HCT116 (cell line): ENCODE measurements around the gene PIGM. TPM values are rescaled to one million over a fixed set of nuclear protein-coding genes. Genes with fewer than 3 reads are reported as not detected.

ENCODE experiments used
- ATAC-seq: fragments of 200-7000 bp; cut with Tn5 transposase; 2 replicates; pipeline ENCODE4 v1.9.1; 2020; ENCODE audit warnings: mild to moderate bottlenecking, moderate library complexity
- BruUV-seq: library from RNA; stranded (reverse); fragments of 400-500 nt; replicated peaks from 2 replicates; lab custom pipeline; 2021; lab: Mats Ljungman, UMichigan
- CTCF ChIA-PET: fragments of 300-600 bp; sonication (Branson Sonifier 250); formaldehyde crosslinking; loops from one replicate; lab custom pipeline; 2021; ENCODE audit warnings: antibody characterized with exemption; lab: Charles Lee
- POLR2A ChIA-PET: fragments of 300-600, 350-600 bp; sonication (Branson Sonifier 250); formaldehyde crosslinking; loops from one replicate; lab custom pipeline; 2021; ENCODE audit warnings: antibody characterized with exemption; lab: Charles Lee
- RAD21 ChIA-PET, 2 experiments: fragments of 300-600 bp; sonication (Branson Sonifier 250); formaldehyde crosslinking; loops; one replicate each; lab custom pipeline; 2023; ENCODE audit warnings: low total read pairs in 2 of 2; ENCODE audit not compliant: uncharacterized antibody in 2 of 2, unreplicated experiment in 2 of 2, low non-redundant PET in 1 of 2; lab: Charles Lee
- DNase-seq: peaks from one replicate; pipeline ENCODE4 v3.0.0-alpha.2; 2010; ENCODE audit warnings: low read depth, low spot score
- H2AFZ ChIP-seq: fragments of 200-600 bp; shearing (Covaris generic), sonication (generic); 2 replicates; pipeline ENCODE4 v1.6.1; 2017; ENCODE audit warnings: low read depth, mixed run types, mixed read lengths, antibody characterized with exemption, low read length; ENCODE audit not compliant: poor library complexity, severe bottlenecking
- H3K27ac ChIP-seq: 2 replicates; pipeline ENCODE4 v1.5.1; 2012; ENCODE audit warnings: low read depth, low read length
- H3K27me3 ChIP-seq: fragments of 200-600 bp; sonication (generic); 2 replicates; pipeline ENCODE4 v1.6.1; 2016; ENCODE audit warnings: mixed run types, low read length, mixed read lengths; ENCODE audit not compliant: insufficient read depth
- H3K36me3 ChIP-seq, 2 experiments: fragments of 200-500 bp in 1 of 2; fragments of 200-600 bp in 1 of 2; sonication (Bioruptor generic) in 1 of 2; sonication (generic) in 1 of 2; 2 replicates each; pipeline versions ENCODE4 v1.5.1 to v1.6.1; 2014 to 2016; ENCODE audit warnings: low read length in 2 of 2, inconsistent platforms in 1 of 2, mixed read lengths in 1 of 2, mixed run types in 1 of 2; ENCODE audit not compliant: insufficient read depth in 2 of 2, control insufficient read depth in 1 of 2
- H3K4me1 ChIP-seq, 2 experiments: fragments of 200-600 bp in 1 of 2; sonication (generic) in 1 of 2; 2 replicates each; pipeline versions ENCODE4 v1.5.1 to v1.6.1; 2012 to 2017; ENCODE audit warnings: low read length in 2 of 2, inconsistent platforms in 1 of 2, mild to moderate bottlenecking in 1 of 2, mixed read lengths in 1 of 2, mixed run types in 1 of 2, moderate library complexity in 1 of 2; ENCODE audit not compliant: insufficient read depth in 2 of 2, control insufficient read depth in 1 of 2
- H3K4me2 ChIP-seq: fragments of 200-600 bp; sonication (generic); 2 replicates; pipeline ENCODE4 v1.6.1; 2017; ENCODE audit warnings: mixed run types, low read length, mixed read lengths
- H3K4me3 ChIP-seq, 2 experiments: fragments of 200-600 bp in 1 of 2; sonication (generic) in 1 of 2; replicated peaks in 1 of 2; 2 replicates each; pipeline ENCODE4 v1.5.1; 2011 to 2016; ENCODE audit warnings: low read length in 2 of 2, control low read depth in 1 of 2, low read depth in 1 of 2, mild to moderate bottlenecking in 1 of 2, mixed read lengths in 1 of 2, mixed run types in 1 of 2
- H3K79me2 ChIP-seq: fragments of 200-600 bp; sonication (generic); 2 replicates; pipeline ENCODE4 v1.6.1; 2017; ENCODE audit warnings: mild to moderate bottlenecking, mixed run types, low read length, moderate library complexity, mixed read lengths; ENCODE audit not compliant: insufficient read depth
- H3K9ac ChIP-seq: fragments of 200-600 bp; sonication (generic); 2 replicates; pipeline ENCODE4 v1.6.1; 2016; ENCODE audit warnings: low read length, mixed read lengths
- H3K9me2 ChIP-seq: fragments of 200-600 bp; sonication (generic), shearing (Covaris generic); 2 replicates; pipeline ENCODE4 v1.6.1; 2017; ENCODE audit warnings: mixed run types, mild to moderate bottlenecking, moderate library complexity; ENCODE audit not compliant: insufficient read depth
- H3K9me3 ChIP-seq, 2 experiments: fragments of 200-500 bp in 1 of 2; fragments of 200-600 bp in 1 of 2; sonication (Bioruptor generic) in 1 of 2; sonication (generic) in 1 of 2; 2 replicates each; pipeline ENCODE4 v1.6.1; 2014 to 2017; ENCODE audit warnings: low read length in 2 of 2, mixed read lengths in 2 of 2, inconsistent platforms in 1 of 2, low read depth in 1 of 2, mild to moderate bottlenecking in 1 of 2, mixed run types in 1 of 2, moderate library complexity in 1 of 2; ENCODE audit not compliant: control insufficient read depth in 1 of 2, insufficient read depth in 1 of 2
- H4K20me1 ChIP-seq: fragments of 200-600 bp; sonication (generic), shearing (Covaris generic); 2 replicates; pipeline ENCODE4 v1.6.1; 2017; ENCODE audit warnings: mixed run types, mild to moderate bottlenecking, moderate library complexity; ENCODE audit not compliant: insufficient read depth
- EZH2phosphoT487 ChIP-seq: fragments of 200-600 bp; IDR thresholded peaks from 2 replicates; pipeline ENCODE4 v1.6.1; 2018; ENCODE audit warnings: antibody characterized with exemption, borderline replicate concordance
- FOSL1 ChIP-seq: IDR thresholded peaks from 2 replicates; pipeline ENCODE4 v1.6.1; 2012; ENCODE audit warnings: low read depth
- JUND ChIP-seq: IDR thresholded peaks from 2 replicates; pipeline ENCODE4 v1.6.1; 2012
- RAD21 ChIP-seq: IDR thresholded peaks from 2 replicates; pipeline ENCODE4 v1.6.1; 2012; ENCODE audit warnings: low read depth, mild to moderate bottlenecking
- SIN3A ChIP-seq: IDR thresholded peaks from 2 replicates; pipeline ENCODE4 v1.6.1; 2012; ENCODE audit warnings: low read depth
- TCF7L2 ChIP-seq: IDR thresholded peaks from 2 replicates; pipeline ENCODE4 v1.7.0; 2011; ENCODE audit warnings: borderline replicate concordance, inconsistent platforms; ENCODE audit not compliant: insufficient read depth, insufficient read length; ENCODE audit errors: extremely low read depth
- YY1 ChIP-seq: IDR thresholded peaks from 2 replicates; pipeline ENCODE4 v1.6.1; 2011; ENCODE audit warnings: low read length, low read depth, moderate library complexity, mild to moderate bottlenecking; ENCODE audit not compliant: insufficient replicate concordance; ENCODE audit errors: extremely low read depth
- ZNF274 ChIP-seq: fragments of 200-500 bp; sonication (Bioruptor generic); IDR thresholded peaks from 2 replicates; pipeline ENCODE4 v1.6.1; 2014; ENCODE audit warnings: mild to moderate bottlenecking, low read depth, low read length, inconsistent platforms
- intact Hi-C: fragments of 100-400 bp; cut with micrococcal nuclease; formaldehyde crosslinking; loops from 2 replicates; pipeline ENCODE4 v1.10.0; 2022
- total RNA-seq: library from RNA; stranded (reverse); gene quantifications from one replicate; pipeline ENCODE4 v1.2.1, GENCODE V29; 2021; ENCODE audit not compliant: unreplicated experiment
- TF ChIP-seq, protein P1 (sequence below): IDR thresholded peaks from 2 replicates; pipeline ENCODE4 v1.6.1; 2012; ENCODE audit warnings: low read depth

PIGM gene
- total RNA-seq, 1 experiment from 2014 or later, result 4.1 TPM

DNA sequence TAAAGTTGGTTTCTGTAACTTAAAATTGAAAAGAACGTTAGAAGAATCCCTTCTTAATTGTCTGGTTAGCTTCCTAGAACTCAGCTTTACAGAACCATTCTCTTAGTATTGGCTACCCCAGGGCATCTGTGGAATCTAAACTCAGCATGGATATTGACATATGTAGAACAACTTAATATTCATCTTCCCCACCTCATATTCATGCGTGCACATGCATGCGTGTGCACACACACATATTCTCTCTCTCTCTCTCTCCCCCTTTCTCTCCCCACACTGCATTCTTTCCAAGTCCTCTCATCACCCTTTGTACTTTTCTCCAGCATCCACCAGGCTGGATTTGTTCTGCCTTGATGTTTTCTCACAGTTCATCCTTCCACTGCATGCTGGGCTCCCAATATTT, 13.4 kb downstream of the PIGM start:
- Histone ChIP-seq H3K79me2 (no peaks in the 10 kb centered on the region), H3K9me2 (no peaks in the 10 kb centered on the region), H3K4me3 (no peak overlapping the region), H3K36me3 (no peaks in the 10 kb centered on the region), H3K9ac (no peak overlapping the region), H3K4me2 (no peak overlapping the region), H4K20me1 (no peaks in the 10 kb centered on the region), H3K9me3 (no peaks in the 10 kb centered on the region), H3K4me1 (peaks cover 0 to 6% of the 10 kb centered on the region in 2 experiments; a peak in 1 of 4 replicates)
- ChIA-PET RAD21 (no interaction called here), POLR2A (no interaction called here), CTCF (interaction anchor here (6.2 kb wide), 1 partner anchor 11 kb away, joined by 52 read pairs; no protein-coding TSS in a partner anchor)
- intact Hi-C loops, result no loop called here
- DNase-seq, result no peak
- no peak for ATAC-seq
- TF ChIP-seq YY1, result no peak
- TF ChIP-seq, all 23 proteins: peak for 0
- Histone ChIP-seq H2AFZ (no peak overlapping the region), H3K27me3 (no peaks in the 10 kb centered on the region), H3K27ac (no peak overlapping the region)
- no TSS peak for BruUV-seq

- no peak overlapping the region for H3K9ac ChIP-seq
- ChIA-PET RAD21 (no interaction called here), CTCF (interaction anchor here (6.2 kb wide), 1 partner anchor 10 kb away, joined by 52 read pairs; no protein-coding TSS in a partner anchor), POLR2A (no interaction called here)
- DNase-seq, result no peak
- no TSS peak for BruUV-seq
- no peak overlapping the region for H3K27ac ChIP-seq
- no peak for ATAC-seq
- no peaks in the 10 kb centered on the region for H3K27me3 ChIP-seq
- H3K4me1 ChIP-seq, result peaks cover 0 to 6% of the 10 kb centered on the region in 2 experiments; a peak in 1 of 4 replicates
- H2AFZ ChIP-seq, result no peak overlapping the region
- H3K4me2 ChIP-seq, result no peak overlapping the region
- no peak overlapping the region for H3K4me3 ChIP-seq
- H4K20me1 ChIP-seq, result no peaks in the 10 kb centered on the region
- intact Hi-C loops, result no loop called here
- H3K79me2 ChIP-seq, result no peaks in the 10 kb centered on the region
- H3K9me3 ChIP-seq, result no peaks in the 10 kb centered on the region
- no peaks in the 10 kb centered on the region for H3K36me3 ChIP-seq
- no peaks in the 10 kb centered on the region for H3K9me2 ChIP-seq
- TF ChIP-seq RAD21 (no peak), ZNF274 (no peak), TCF7L2 (no peak), JUND (no peak), EZH2phosphoT487 (no peak), FOSL1 (no peak), SIN3A (no peak)
- TF ChIP-seq, protein P1, sequence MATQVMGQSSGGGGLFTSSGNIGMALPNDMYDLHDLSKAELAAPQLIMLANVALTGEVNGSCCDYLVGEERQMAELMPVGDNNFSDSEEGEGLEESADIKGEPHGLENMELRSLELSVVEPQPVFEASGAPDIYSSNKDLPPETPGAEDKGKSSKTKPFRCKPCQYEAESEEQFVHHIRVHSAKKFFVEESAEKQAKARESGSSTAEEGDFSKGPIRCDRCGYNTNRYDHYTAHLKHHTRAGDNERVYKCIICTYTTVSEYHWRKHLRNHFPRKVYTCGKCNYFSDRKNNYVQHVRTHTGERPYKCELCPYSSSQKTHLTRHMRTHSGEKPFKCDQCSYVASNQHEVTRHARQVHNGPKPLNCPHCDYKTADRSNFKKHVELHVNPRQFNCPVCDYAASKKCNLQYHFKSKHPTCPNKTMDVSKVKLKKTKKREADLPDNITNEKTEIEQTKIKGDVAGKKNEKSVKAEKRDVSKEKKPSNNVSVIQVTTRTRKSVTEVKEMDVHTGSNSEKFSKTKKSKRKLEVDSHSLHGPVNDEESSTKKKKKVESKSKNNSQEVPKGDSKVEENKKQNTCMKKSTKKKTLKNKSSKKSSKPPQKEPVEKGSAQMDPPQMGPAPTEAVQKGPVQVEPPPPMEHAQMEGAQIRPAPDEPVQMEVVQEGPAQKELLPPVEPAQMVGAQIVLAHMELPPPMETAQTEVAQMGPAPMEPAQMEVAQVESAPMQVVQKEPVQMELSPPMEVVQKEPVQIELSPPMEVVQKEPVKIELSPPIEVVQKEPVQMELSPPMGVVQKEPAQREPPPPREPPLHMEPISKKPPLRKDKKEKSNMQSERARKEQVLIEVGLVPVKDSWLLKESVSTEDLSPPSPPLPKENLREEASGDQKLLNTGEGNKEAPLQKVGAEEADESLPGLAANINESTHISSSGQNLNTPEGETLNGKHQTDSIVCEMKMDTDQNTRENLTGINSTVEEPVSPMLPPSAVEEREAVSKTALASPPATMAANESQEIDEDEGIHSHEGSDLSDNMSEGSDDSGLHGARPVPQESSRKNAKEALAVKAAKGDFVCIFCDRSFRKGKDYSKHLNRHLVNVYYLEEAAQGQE, result no peak
These were observed 14.2 kb downstream of the PIGM start for GRCh38 chr1:160017592-160017991.
